ENCODE measurements around the gene FGD5.

DNA sequence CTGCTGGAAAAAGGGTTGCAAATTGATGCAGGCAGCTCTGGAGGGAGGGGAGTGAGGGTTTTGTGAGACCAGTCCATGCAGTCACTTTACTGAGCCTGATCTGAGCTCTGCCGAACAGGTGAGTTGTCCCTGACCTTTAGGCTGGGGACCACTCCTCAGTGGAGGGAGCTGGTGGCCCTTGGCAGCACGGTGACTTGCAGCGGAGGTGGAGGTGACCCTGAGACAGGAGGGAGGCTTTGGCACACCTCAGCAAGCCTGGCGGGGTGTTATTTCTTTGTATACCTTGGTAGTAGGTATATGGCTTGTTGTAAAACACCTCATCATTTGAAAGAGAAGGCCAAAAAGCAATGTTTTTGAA, 43.5 kb downstream of the FGD5 start:
- TF ChIP-seq, protein P1, sequence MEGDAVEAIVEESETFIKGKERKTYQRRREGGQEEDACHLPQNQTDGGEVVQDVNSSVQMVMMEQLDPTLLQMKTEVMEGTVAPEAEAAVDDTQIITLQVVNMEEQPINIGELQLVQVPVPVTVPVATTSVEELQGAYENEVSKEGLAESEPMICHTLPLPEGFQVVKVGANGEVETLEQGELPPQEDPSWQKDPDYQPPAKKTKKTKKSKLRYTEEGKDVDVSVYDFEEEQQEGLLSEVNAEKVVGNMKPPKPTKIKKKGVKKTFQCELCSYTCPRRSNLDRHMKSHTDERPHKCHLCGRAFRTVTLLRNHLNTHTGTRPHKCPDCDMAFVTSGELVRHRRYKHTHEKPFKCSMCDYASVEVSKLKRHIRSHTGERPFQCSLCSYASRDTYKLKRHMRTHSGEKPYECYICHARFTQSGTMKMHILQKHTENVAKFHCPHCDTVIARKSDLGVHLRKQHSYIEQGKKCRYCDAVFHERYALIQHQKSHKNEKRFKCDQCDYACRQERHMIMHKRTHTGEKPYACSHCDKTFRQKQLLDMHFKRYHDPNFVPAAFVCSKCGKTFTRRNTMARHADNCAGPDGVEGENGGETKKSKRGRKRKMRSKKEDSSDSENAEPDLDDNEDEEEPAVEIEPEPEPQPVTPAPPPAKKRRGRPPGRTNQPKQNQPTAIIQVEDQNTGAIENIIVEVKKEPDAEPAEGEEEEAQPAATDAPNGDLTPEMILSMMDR (IDR thresholded peaks at IDR 0.05) = no peak
- TF ChIP-seq POLR2AphosphoS5 (IDR thresholded peaks at IDR 0.05) (no peak), POLR2A (IDR thresholded peaks at IDR 0.05) (no peak), EP300 (IDR thresholded peaks at IDR 0.05) (no peak)

Measured in upper lobe of left lung (tissue), 4 donors.